AG04450 (cell line): ENCODE data around the gene GNA15. TPM values are rescaled to one million over a fixed set of nuclear protein-coding genes. Genes with fewer than 3 reads are reported as not detected.

Experiments used
- CTCF ChIA-PET: fragments of 300-600, 350-600 bp; formaldehyde crosslinking; extraction: SDS; loops from one replicate; lab custom pipeline; 2022; ENCODE audit warnings: antibody characterized with exemption, inconsistent platforms; lab: Charles Lee
- POLR2A ChIA-PET: fragments of 350-600 bp; formaldehyde crosslinking; extraction: SDS; loops from one replicate; lab custom pipeline; 2021; ENCODE audit warnings: antibody characterized with exemption, inconsistent platforms; lab: Yijun Ruan, JAX
- DNase-seq: peaks from one replicate; pipeline ENCODE4 v3.0.0-alpha.2; 2011; ENCODE audit warnings: low read depth, low spot score
- H3K27ac ChIP-seq: one replicate; pipeline ENCODE4 v1.5.1; 2012; ENCODE audit warnings: low read depth, low read length, control low read depth
- H3K27me3 ChIP-seq: one replicate; pipeline ENCODE4 v1.6.0; 2012; ENCODE audit warnings: low read length; ENCODE audit not compliant: control insufficient read depth, insufficient read depth
- H3K4me3 ChIP-seq: 2 replicates; pipeline ENCODE4 v1.5.1; 2011; ENCODE audit warnings: mild to moderate bottlenecking, low read depth, low read length, control low read depth
- H3K9me3 ChIP-seq: 2 replicates; pipeline ENCODE4 v1.5.1; 2012; ENCODE audit warnings: low read length; ENCODE audit not compliant: control insufficient read depth, insufficient read depth
- polyA plus RNA-seq: library from polyadenylated mRNA; depleted of rRNA; stranded (reverse); fragments of >200 nt; gene quantifications from 2 replicates; pipeline ENCODE4 v1.2.3, GENCODE V29; 2011
- TF ChIP-seq, protein P1 (sequence below): IDR thresholded peaks from 2 replicates; pipeline ENCODE4 v1.5.1; 2011; ENCODE audit warnings: low read depth, low read length, control low read depth, inconsistent platforms

Gene GNA15
- polyA plus RNA-seq, 1 experiment: not detected

DNA sequence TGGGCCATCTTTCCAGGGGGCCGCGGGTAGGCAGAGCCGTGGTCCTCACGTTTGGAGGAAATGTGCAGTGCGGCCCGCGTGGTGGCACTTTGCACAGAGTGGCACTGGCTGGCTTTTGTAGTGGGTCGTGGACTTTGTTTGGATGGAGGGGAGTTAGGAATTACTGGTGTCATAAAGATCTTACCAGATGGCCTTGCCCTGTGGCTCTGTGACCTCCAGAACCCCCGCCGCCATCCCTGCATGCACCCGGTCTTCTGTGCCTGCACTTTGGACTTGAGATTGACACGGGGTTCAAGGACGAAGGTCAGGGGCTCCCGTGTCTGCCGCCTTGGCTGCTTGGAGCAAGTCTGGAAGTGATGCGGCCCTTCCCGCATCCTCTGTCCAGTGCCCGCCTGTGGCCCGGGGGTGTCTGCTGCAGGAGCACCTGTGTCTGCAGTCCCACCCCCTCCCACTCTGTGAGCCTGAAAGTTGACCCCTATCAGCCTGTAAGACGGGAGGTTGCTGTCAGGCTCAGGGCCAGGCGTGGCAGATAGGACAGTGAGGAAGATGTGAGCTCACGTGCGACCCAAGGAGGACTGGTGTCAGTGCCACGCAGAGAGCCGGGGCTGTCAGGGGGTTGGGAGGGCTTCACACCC lies 39.4 kb upstream of the GNA15 start:
- TF ChIP-seq, protein P1, sequence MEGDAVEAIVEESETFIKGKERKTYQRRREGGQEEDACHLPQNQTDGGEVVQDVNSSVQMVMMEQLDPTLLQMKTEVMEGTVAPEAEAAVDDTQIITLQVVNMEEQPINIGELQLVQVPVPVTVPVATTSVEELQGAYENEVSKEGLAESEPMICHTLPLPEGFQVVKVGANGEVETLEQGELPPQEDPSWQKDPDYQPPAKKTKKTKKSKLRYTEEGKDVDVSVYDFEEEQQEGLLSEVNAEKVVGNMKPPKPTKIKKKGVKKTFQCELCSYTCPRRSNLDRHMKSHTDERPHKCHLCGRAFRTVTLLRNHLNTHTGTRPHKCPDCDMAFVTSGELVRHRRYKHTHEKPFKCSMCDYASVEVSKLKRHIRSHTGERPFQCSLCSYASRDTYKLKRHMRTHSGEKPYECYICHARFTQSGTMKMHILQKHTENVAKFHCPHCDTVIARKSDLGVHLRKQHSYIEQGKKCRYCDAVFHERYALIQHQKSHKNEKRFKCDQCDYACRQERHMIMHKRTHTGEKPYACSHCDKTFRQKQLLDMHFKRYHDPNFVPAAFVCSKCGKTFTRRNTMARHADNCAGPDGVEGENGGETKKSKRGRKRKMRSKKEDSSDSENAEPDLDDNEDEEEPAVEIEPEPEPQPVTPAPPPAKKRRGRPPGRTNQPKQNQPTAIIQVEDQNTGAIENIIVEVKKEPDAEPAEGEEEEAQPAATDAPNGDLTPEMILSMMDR: no peak
- DNase-seq: no peak
- POLR2A ChIA-PET: no interaction called here

DNA sequence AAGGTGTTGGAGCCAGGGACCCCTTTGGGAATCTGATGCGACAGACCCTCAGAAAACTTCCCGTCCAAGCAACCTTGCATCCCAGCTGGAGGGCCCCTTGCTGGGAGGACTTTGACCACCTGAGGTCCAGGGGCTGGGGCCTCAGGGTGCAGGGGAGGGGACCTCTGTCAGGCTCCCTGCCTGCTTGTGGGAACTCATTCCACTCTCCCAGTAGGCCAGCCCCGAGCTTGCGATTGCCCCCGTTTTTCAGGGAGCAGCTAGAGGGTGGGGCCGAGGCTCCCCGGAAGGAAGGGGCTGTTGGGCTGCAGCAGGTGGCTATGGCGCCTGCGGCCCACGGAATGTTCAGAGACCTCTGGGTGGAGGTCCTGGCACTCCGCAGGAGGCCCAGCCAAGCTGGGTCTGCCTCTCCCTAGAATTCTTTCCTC lies 38.9 kb upstream of the GNA15 start:
- TF ChIP-seq, protein P1: no peak
- ChIA-PET CTCF (no interaction called here), POLR2A (no interaction called here)
- DNase-seq: no peak
- no peak overlapping the region for H3K27ac ChIP-seq
- H3K27me3 ChIP-seq: no peaks in the 10 kb centered on the region
- no peaks in the 10 kb centered on the region for H3K9me3 ChIP-seq
- peak overlapping the region; percentile 87 for H3K4me3 ChIP-seq

More for the DNA sequence above, 39.4 kb upstream of the GNA15 start:
- no peaks in the 10 kb centered on the region for H3K27me3 ChIP-seq
- no peak overlapping the region for H3K27ac ChIP-seq
- CTCF ChIA-PET: no interaction called here
- peak overlapping the region; percentile 87 for H3K4me3 ChIP-seq
- H3K9me3 ChIP-seq: no peaks in the 10 kb centered on the region

DNA sequence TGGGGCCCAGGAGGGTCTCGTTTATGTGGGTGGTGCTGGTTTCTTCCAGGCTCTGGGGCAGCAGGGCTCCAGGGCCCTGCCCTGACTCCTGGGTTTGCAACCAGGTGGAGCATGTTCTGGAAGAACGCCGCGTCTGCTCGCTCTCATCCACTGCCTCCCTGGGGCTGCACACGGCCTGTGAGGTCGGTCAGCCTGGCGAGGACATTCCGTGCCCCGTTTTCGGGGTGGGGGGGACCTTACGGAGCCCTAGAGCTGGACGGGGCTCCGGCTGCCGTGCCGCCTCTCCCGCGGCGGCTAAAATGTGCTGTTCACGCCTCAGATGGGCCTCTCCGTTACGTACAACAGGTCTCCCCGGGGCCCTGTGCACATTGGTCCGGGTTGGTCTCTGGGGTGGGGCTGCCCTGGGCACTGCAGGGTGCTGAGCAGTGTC lies 38.4 kb upstream of the GNA15 start:
- DNase-seq: no peak
- no peaks in the 10 kb centered on the region for H3K27me3 ChIP-seq
- ChIA-PET POLR2A (no interaction called here), CTCF (interaction anchor here (1.5 to 1.8 kb wide), 2 partner anchors 11 to 135 kb away, joined by 6 to 7 read pairs; no protein-coding TSS in a partner anchor)
- H3K4me3 ChIP-seq: no peak overlapping the region; the same call in 1 of the 2 replicates
- TF ChIP-seq, protein P1: no peak
- H3K9me3 ChIP-seq: no peaks in the 10 kb centered on the region
- H3K27ac ChIP-seq: no peak overlapping the region

DNA sequence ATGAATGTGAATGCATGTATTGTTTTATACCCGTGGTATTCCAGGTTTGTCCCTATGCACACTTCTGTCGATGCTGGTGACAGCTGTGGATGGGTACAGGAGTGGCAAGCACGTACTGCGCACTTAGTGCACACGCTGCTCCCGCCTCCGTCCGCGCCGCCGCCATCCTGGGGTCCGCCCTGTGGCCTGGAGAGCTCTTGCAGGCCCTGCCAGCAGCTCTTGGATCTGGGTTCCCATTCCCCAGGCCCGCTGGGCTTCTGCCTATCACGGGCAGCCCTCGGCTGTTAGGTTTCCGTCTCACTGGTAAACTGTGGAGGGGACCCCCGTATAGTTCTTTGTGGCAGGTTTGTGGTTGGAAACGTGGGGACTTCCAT lies 37.7 kb upstream of the GNA15 start:
- peak overlapping the region; percentile 41 for H3K4me3 ChIP-seq
- no peaks in the 10 kb centered on the region for H3K27me3 ChIP-seq
- CTCF ChIA-PET: interaction anchor here (1.5 to 1.8 kb wide), 2 partner anchors 10 to 136 kb away, joined by 6 to 7 read pairs; no protein-coding TSS in a partner anchor
- POLR2A ChIA-PET: interaction anchor here (0.5 to 0.6 kb wide), 2 partner anchors 43 to 139 kb away, joined by 3 to 5 read pairs; no protein-coding TSS in a partner anchor
- H3K27ac ChIP-seq: peak overlapping the region; percentile 31
- H3K9me3 ChIP-seq: no peaks in the 10 kb centered on the region
- no peak for DNase-seq
- TF ChIP-seq, protein P1: no peak
